IMR-90 (cell line): ENCODE measurements around the gene ABCB4. TPM values are rescaled to one million over a fixed set of nuclear protein-coding genes. Genes with fewer than 3 reads are reported as not detected.

ENCODE experiments used
- ATAC-seq: fragments of 200-7000 bp; cut with Tn5 transposase; 2 replicates; pipeline ENCODE4 v1.9.1; 2020; ENCODE audit warnings: low read depth, mild to moderate bottlenecking, moderate library complexity
- BruUV-seq: library from RNA; stranded (reverse); fragments of 400-500 nt; replicated peaks from 2 replicates; lab custom pipeline; 2021; lab: Mats Ljungman, UMichigan
- CTCF ChIA-PET: fragments of 300-600 bp; formaldehyde crosslinking; extraction: SDS; loops from one replicate; lab custom pipeline; 2021; ENCODE audit warnings: antibody characterized with exemption; lab: Yijun Ruan, JAX
- POLR2A ChIA-PET: fragments of 300-600 bp; sonication (Branson Sonifier 250); formaldehyde crosslinking; loops from one replicate; lab custom pipeline; 2022; ENCODE audit warnings: antibody characterized with exemption; ENCODE audit not compliant: unreplicated experiment; lab: Charles Lee
- DNase-seq: peaks from one replicate; pipeline ENCODE4 v3.0.0; 2013
- H2AFZ ChIP-seq: replicated peaks from 2 replicates; pipeline ENCODE3; 2013; ENCODE audit warnings: low read length, mild to moderate bottlenecking; ENCODE audit not compliant: poor library complexity
- H2AK5ac ChIP-seq: 2 replicates; pipeline ENCODE4 v1.6.1; 2013; ENCODE audit warnings: low read depth, low read length, inconsistent platforms
- H2AK9ac ChIP-seq: replicated peaks from 2 replicates; pipeline ENCODE3; 2013; ENCODE audit warnings: mild to moderate bottlenecking, low read depth, low read length, moderate library complexity; ENCODE audit not compliant: poor library complexity
- H2BK120ac ChIP-seq: 2 replicates; pipeline ENCODE4 v1.6.1; 2013; ENCODE audit warnings: low read depth, low read length, inconsistent platforms
- H2BK15ac ChIP-seq: 3 replicates; pipeline ENCODE4 v1.6.1; 2013; ENCODE audit warnings: low read depth, low read length, inconsistent platforms
- H2BK20ac ChIP-seq: 2 replicates; pipeline ENCODE4 v1.6.1; 2013; ENCODE audit warnings: low read depth, mild to moderate bottlenecking, inconsistent platforms, low read length, moderate library complexity
- H2BK5ac ChIP-seq: 2 replicates; pipeline ENCODE4 v1.6.1; 2013; ENCODE audit warnings: mild to moderate bottlenecking, low read depth, low read length, inconsistent platforms; ENCODE audit not compliant: poor library complexity, severe bottlenecking
- H3K14ac ChIP-seq: replicated peaks from 2 replicates; pipeline ENCODE4 v1.6.1; 2013; ENCODE audit warnings: low read depth, low read length, inconsistent platforms
- H3K18ac ChIP-seq: 2 replicates; pipeline ENCODE4 v1.6.1; 2013; ENCODE audit warnings: low read depth, low read length, control low read depth
- H3K23ac ChIP-seq: 2 replicates; pipeline ENCODE4 v1.6.1; 2013; ENCODE audit warnings: low read depth, low read length, inconsistent platforms
- H3K27ac ChIP-seq: 2 replicates; pipeline ENCODE4 v1.5.1; 2013; ENCODE audit warnings: mild to moderate bottlenecking, control low read depth, low read length; ENCODE audit not compliant: insufficient read depth
- H3K27me3 ChIP-seq: 2 replicates; pipeline ENCODE4 v1.6.1; 2013; ENCODE audit warnings: low read length; ENCODE audit not compliant: control insufficient read depth, insufficient read depth
- H3K36me3 ChIP-seq: 2 replicates; pipeline ENCODE4 v1.6.1; 2013; ENCODE audit warnings: low read length, mixed read lengths; ENCODE audit not compliant: control insufficient read depth, insufficient read depth
- H3K4ac ChIP-seq: 2 replicates; pipeline ENCODE4 v1.6.1; 2013; ENCODE audit warnings: low read depth, low read length, inconsistent platforms
- H3K4me1 ChIP-seq: 2 replicates; pipeline ENCODE4 v1.6.1; 2013; ENCODE audit warnings: low read length, mixed read lengths; ENCODE audit not compliant: control insufficient read depth, insufficient read depth
- H3K4me2 ChIP-seq: 2 replicates; pipeline ENCODE4 v1.6.1; 2013; ENCODE audit warnings: low read depth, mild to moderate bottlenecking, control low read depth, low read length, moderate library complexity
- H3K4me3 ChIP-seq: 2 replicates; pipeline ENCODE4 v1.5.1; 2013; ENCODE audit warnings: low read depth, mild to moderate bottlenecking, control low read depth, low read length, moderate library complexity; ENCODE audit not compliant: insufficient read depth
- H3K56ac ChIP-seq: 2 replicates; pipeline ENCODE4 v1.6.1; 2013; ENCODE audit warnings: low read length, inconsistent platforms; ENCODE audit not compliant: insufficient read depth; ENCODE audit errors: extremely low read depth
- H3K79me1 ChIP-seq, 2 experiments: 2 replicates each; pipeline ENCODE4 v1.6.1; 2013; ENCODE audit warnings: low read length in 2 of 2, inconsistent platforms in 1 of 2, low read depth in 1 of 2
- H3K9ac ChIP-seq: 2 replicates; pipeline ENCODE4 v1.6.1; 2013; ENCODE audit warnings: low read depth, low read length, control low read depth
- H3K9me1 ChIP-seq: 2 replicates; pipeline ENCODE4 v1.6.1; 2013; ENCODE audit warnings: low read length, inconsistent platforms; ENCODE audit not compliant: insufficient read depth
- H3K9me3 ChIP-seq: 2 replicates; pipeline ENCODE4 v1.6.1; 2013; ENCODE audit warnings: low read length; ENCODE audit not compliant: control insufficient read depth, insufficient read depth
- H4K20me1 ChIP-seq: 2 replicates; pipeline ENCODE4 v1.6.1; 2013; ENCODE audit warnings: low read length, inconsistent platforms; ENCODE audit not compliant: insufficient read depth
- H4K5ac ChIP-seq: 2 replicates; pipeline ENCODE4 v1.6.1; 2013; ENCODE audit warnings: mild to moderate bottlenecking, low read depth, low read length, control low read depth
- H4K8ac ChIP-seq, 2 experiments: 2 replicates each; pipeline ENCODE4 v1.6.1; 2013; ENCODE audit warnings: low read depth in 2 of 2, low read length in 2 of 2, control low read depth in 1 of 2, inconsistent platforms in 1 of 2
- H4K91ac ChIP-seq: 2 replicates; pipeline ENCODE4 v1.6.1; 2013; ENCODE audit warnings: low read depth, low read length, inconsistent platforms; ENCODE audit not compliant: insufficient read depth
- BHLHE40 ChIP-seq: fragments of 150-350 bp; IDR thresholded peaks from 2 replicates; pipeline ENCODE4 v1.6.1; 2016; ENCODE audit warnings: mild to moderate bottlenecking, low read depth, low read length
- CEBPB ChIP-seq: IDR thresholded peaks from 2 replicates; pipeline ENCODE4 v1.6.1; 2012; ENCODE audit warnings: low read depth, low read length, improper control_type of control experiment
- CHD1 ChIP-seq: IDR thresholded peaks from 2 replicates; pipeline ENCODE4 v1.6.1; 2012; ENCODE audit warnings: low read depth, low read length, improper control_type of control experiment
- CTCF ChIP-seq: conservative IDR thresholded peaks from 2 replicates; pipeline ENCODE4 v1.5.1; 2012; ENCODE audit warnings: mild to moderate bottlenecking, low read depth, low read length, improper control_type of control experiment
- FOS ChIP-seq: fragments of 150-350 bp; IDR thresholded peaks from 2 replicates; pipeline ENCODE4 v1.6.1; 2016; ENCODE audit warnings: low read depth, low read length
- MAFK ChIP-seq: IDR thresholded peaks from 2 replicates; pipeline ENCODE4 v1.6.1; 2012; ENCODE audit warnings: low read depth, low read length, improper control_type of control experiment
- MAZ ChIP-seq: IDR thresholded peaks from 2 replicates; pipeline ENCODE4 v1.6.1; 2012; ENCODE audit warnings: low read depth, mild to moderate bottlenecking, low read length, improper control_type of control experiment, moderate library complexity, borderline replicate concordance
- MXI1 ChIP-seq: IDR thresholded peaks from 2 replicates; pipeline ENCODE4 v1.6.1; 2012; ENCODE audit warnings: low read depth, mild to moderate bottlenecking, low read length, moderate library complexity, borderline replicate concordance
- NFE2L2 ChIP-seq: fragments of 150-350 bp; IDR thresholded peaks from 2 replicates; pipeline ENCODE4 v1.6.1; 2016; ENCODE audit warnings: low read depth, mild to moderate bottlenecking, low read length
- POLR2A ChIP-seq: IDR thresholded peaks from 2 replicates; pipeline ENCODE4 v1.6.1; 2012; ENCODE audit warnings: mild to moderate bottlenecking, low read depth, low read length
- RAD21 ChIP-seq: IDR thresholded peaks from 2 replicates; pipeline ENCODE4 v1.6.1; 2012; ENCODE audit warnings: low read length, improper control_type of control experiment
- RCOR1 ChIP-seq: IDR thresholded peaks from 2 replicates; pipeline ENCODE4 v1.6.1; 2012; ENCODE audit warnings: mild to moderate bottlenecking, low read length, improper control_type of control experiment; ENCODE audit not compliant: insufficient replicate concordance
- RFX5 ChIP-seq: IDR thresholded peaks from 2 replicates; pipeline ENCODE4 v1.8.0; 2012; ENCODE audit warnings: low read depth, mild to moderate bottlenecking, low read length, moderate library complexity
- SMC3 ChIP-seq: fragments of 150-350 bp; IDR thresholded peaks from 2 replicates; pipeline ENCODE4 v1.6.1; 2016; ENCODE audit warnings: low read depth, mild to moderate bottlenecking, antibody characterized with exemption, low read length, moderate library complexity
- WGBS, 2 experiments: methylation state at CpG; one replicate each; pipeline versions ENCODE4 v1.1.5 to v1.1.7; 2013; ENCODE audit warnings: missing lambda C conversion rate in 2 of 2; ENCODE audit not compliant: insufficient read length in 1 of 2; ENCODE audit errors: extremely low coverage in 2 of 2; 5-methylcytosine and 5-hydroxymethylcytosine counted together
- dilution Hi-C: fragments of 300-500 bp; cut with HindIII; formaldehyde crosslinking; loops from one replicate; pipeline ENCODE4 v1.14.3; 2018; ENCODE audit warnings: low sequenced_read_pairs; ENCODE audit not compliant: unreplicated experiment
- in situ Hi-C: fragments of 300-500 bp; cut with MboI; formaldehyde crosslinking; loops from 3 replicates; pipeline ENCODE4 v1.14.3; 2019; ENCODE audit warnings: low sequenced_read_pairs, inconsistent platforms, mixed read lengths
- intact Hi-C: fragments of 100-400 bp; cut with micrococcal nuclease; formaldehyde crosslinking; loops from 2 replicates; pipeline ENCODE4 v1.10.0; 2022
- polyA plus RNA-seq, 3 experiments: library from polyadenylated mRNA; depleted of rRNA; stranded (reverse); fragments of >200 nt; gene quantifications; 2 replicates each; pipeline ENCODE4 v1.2.3, GENCODE V29; 2012; ENCODE audit warnings: low replicate concordance in 1 of 3
- total RNA-seq: library from RNA; depleted of rRNA; stranded (reverse); fragments of >200 nt; gene quantifications from 2 replicates; pipeline ENCODE4 v1.2.3, GENCODE V29; 2012
- TF ChIP-seq, protein P1 (sequence below): fragments of 150-350 bp; IDR thresholded peaks from 2 replicates; pipeline ENCODE4 v1.6.1; 2017; ENCODE audit warnings: mild to moderate bottlenecking, antibody characterized with exemption, low read length, low read depth
- TF ChIP-seq, protein P2 (sequence below): fragments of 150-350 bp; IDR thresholded peaks from 2 replicates; pipeline ENCODE4 v1.6.1; 2016; ENCODE audit warnings: low read depth, mild to moderate bottlenecking, low read length, moderate library complexity, borderline replicate concordance

Gene ABCB4
- total and polyA plus RNA-seq, 2 of the 4 experiments (the other 2 are of a cell fraction) = not detected

- CTCF ChIA-PET = no interaction called here
Observed at GRCh38 chr7:87380905-87381304, 94.6 kb downstream of the ABCB4 start.

More at GRCh38 chr7:87380905-87381304, 94.6 kb downstream of the ABCB4 start:
- Histone ChIP-seq H2AK5ac (no peak overlapping the region), H3K4me1 (no peaks in the 10 kb centered on the region), H3K27ac (no peak overlapping the region), H3K4me2 (no peak overlapping the region), H2BK120ac (no peak overlapping the region), H2AFZ (no peak overlapping the region), H3K4ac (no peak overlapping the region), H4K20me1 (no peaks in the 10 kb centered on the region), H3K56ac (no peak overlapping the region), H3K9ac (no peak overlapping the region), H2BK15ac (no peak overlapping the region), H3K79me1 (no peaks in the 10 kb centered on the region), H4K91ac (no peak overlapping the region), H3K18ac (no peak overlapping the region), H3K14ac (no peak overlapping the region), H3K27me3 (no peaks in the 10 kb centered on the region), H3K4me3 (no peak overlapping the region), H3K9me3 (no peaks in the 10 kb centered on the region), H3K23ac (no peak overlapping the region), H3K36me3 (peaks cover 5% of the 10 kb centered on the region; the same call in 1 of the 2 replicates), H4K8ac (no peak overlapping the region), H2BK5ac (no peak overlapping the region), H4K5ac (no peak overlapping the region), H2AK9ac (no peak overlapping the region), H3K9me1 (no peaks in the 10 kb centered on the region), H2BK20ac (no peak overlapping the region)
- dilution Hi-C loops (no loop called here), intact Hi-C loops (loop anchor here (5.0 to 10.0 kb wide), 2 partner anchors 34 to 186 kb away; partner anchors contain the start of gene CROT), in situ Hi-C loops (no loop called here)
- 80% methylated on average over 1 of the region's 5 CpGs; no CpG with 5 or more reads in 1 of the 2 experiments for WGBS, 2 experiments
- ATAC-seq = no peak
- POLR2A ChIA-PET = no interaction called here
- DNase-seq = no peak
- no peak for TF ChIP-seq BHLHE40
- no peak for TF ChIP-seq CEBPB
- no peak for TF ChIP-seq NFE2L2
- no peak for TF ChIP-seq CHD1
- TF ChIP-seq RAD21 = no peak
- TF ChIP-seq MXI1 = no peak
- no peak for TF ChIP-seq FOS
- TF ChIP-seq, protein P1, sequence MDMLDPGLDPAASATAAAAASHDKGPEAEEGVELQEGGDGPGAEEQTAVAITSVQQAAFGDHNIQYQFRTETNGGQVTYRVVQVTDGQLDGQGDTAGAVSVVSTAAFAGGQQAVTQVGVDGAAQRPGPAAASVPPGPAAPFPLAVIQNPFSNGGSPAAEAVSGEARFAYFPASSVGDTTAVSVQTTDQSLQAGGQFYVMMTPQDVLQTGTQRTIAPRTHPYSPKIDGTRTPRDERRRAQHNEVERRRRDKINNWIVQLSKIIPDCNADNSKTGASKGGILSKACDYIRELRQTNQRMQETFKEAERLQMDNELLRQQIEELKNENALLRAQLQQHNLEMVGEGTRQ = no peak
- TF ChIP-seq RFX5 = no peak
- TF ChIP-seq, protein P2, sequence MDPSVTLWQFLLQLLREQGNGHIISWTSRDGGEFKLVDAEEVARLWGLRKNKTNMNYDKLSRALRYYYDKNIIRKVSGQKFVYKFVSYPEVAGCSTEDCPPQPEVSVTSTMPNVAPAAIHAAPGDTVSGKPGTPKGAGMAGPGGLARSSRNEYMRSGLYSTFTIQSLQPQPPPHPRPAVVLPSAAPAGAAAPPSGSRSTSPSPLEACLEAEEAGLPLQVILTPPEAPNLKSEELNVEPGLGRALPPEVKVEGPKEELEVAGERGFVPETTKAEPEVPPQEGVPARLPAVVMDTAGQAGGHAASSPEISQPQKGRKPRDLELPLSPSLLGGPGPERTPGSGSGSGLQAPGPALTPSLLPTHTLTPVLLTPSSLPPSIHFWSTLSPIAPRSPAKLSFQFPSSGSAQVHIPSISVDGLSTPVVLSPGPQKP = no peak
- no peak for TF ChIP-seq MAFK
- TF ChIP-seq MAZ = no peak
- TF ChIP-seq RCOR1 = no peak
- TF ChIP-seq SMC3 = no peak
- no peak for TF ChIP-seq POLR2A
- TF ChIP-seq CTCF = no peak
- BruUV-seq = no TSS peak
